MM.1S (cell line): ENCODE data around the gene MZB1.

Source experiments
- DNase-seq: peaks from one replicate; pipeline ENCODE4 v3.0.0-alpha.2; 2015
- H2AFZ ChIP-seq: fragments of 300-600 bp; sonication (generic); 2 replicates; pipeline ENCODE4 v1.6.0; 2016; ENCODE audit warnings: antibody characterized with exemption, low read length
- H3F3A ChIP-seq: fragments of 300-600 bp; sonication (generic); 2 replicates; pipeline ENCODE4 v1.6.1; 2016; ENCODE audit warnings: mild to moderate bottlenecking, antibody characterized with exemption, low read length, moderate library complexity, mixed read lengths; ENCODE audit not compliant: insufficient read depth
- H3K27ac ChIP-seq: fragments of 300-600 bp; sonication (generic); 2 replicates; pipeline ENCODE4 v1.5.1; 2016; ENCODE audit warnings: mild to moderate bottlenecking, low read length
- H3K27me3 ChIP-seq: fragments of 300-600 bp; sonication (generic); replicated peaks from 2 replicates; pipeline ENCODE4 v1.6.0; 2016; ENCODE audit warnings: low read length; ENCODE audit not compliant: insufficient read depth
- H3K36me3 ChIP-seq: fragments of 300-600 bp; sonication (generic); replicated peaks from 2 replicates; pipeline ENCODE4 v1.6.1; 2016; ENCODE audit warnings: mild to moderate bottlenecking, low read length, mixed read lengths; ENCODE audit not compliant: insufficient read depth
- H3K4me1 ChIP-seq: fragments of 300-600 bp; sonication (generic); 2 replicates; pipeline ENCODE4 v1.6.1; 2016; ENCODE audit warnings: low read length, mixed read lengths
- H3K4me2 ChIP-seq: fragments of 300-600 bp; sonication (generic); 2 replicates; pipeline ENCODE4 v1.6.0; 2016; ENCODE audit warnings: low read depth, low read length
- H3K4me3 ChIP-seq: fragments of 300-600 bp; sonication (generic); 2 replicates; pipeline ENCODE4 v1.5.1; 2016; ENCODE audit warnings: low read length, mixed read lengths
- H3K79me2 ChIP-seq: fragments of 300-600 bp; sonication (generic); 2 replicates; pipeline ENCODE4 v1.6.1; 2016; ENCODE audit warnings: mixed run types, low read length, mixed read lengths
- H3K9ac ChIP-seq: fragments of 300-600 bp; sonication (generic); 2 replicates; pipeline ENCODE4 v1.6.1; 2016; ENCODE audit warnings: low read length, mixed read lengths
- H3K9me2 ChIP-seq: fragments of 300-600 bp; sonication (generic); replicated peaks from 2 replicates; pipeline ENCODE4 v1.6.1; 2016; ENCODE audit warnings: mild to moderate bottlenecking, low read length, mixed read lengths; ENCODE audit not compliant: insufficient read depth
- H3K9me3 ChIP-seq: fragments of 300-600 bp; sonication (generic); replicated peaks from 2 replicates; pipeline ENCODE4 v1.6.1; 2016; ENCODE audit warnings: mild to moderate bottlenecking, low read length, mixed read lengths; ENCODE audit not compliant: insufficient read depth
- H4K20me1 ChIP-seq: fragments of 300-600 bp; sonication (generic); 2 replicates; pipeline ENCODE4 v1.6.1; 2016; ENCODE audit warnings: mild to moderate bottlenecking, low read length, moderate library complexity, mixed read lengths; ENCODE audit not compliant: insufficient read depth
- EZH2 ChIP-seq: fragments of 300-600 bp; sonication (generic); optimal IDR thresholded peaks from 2 replicates; pipeline ENCODE3; 2017; ENCODE audit warnings: low read depth, mild to moderate bottlenecking, antibody characterized with exemption, low read length, mixed read lengths
- EZH2phosphoT487 ChIP-seq: fragments of 300-600 bp; sonication (generic); IDR thresholded peaks from 2 replicates; pipeline ENCODE4 v1.6.1; 2018; ENCODE audit warnings: antibody characterized with exemption, low read length
- TF ChIP-seq, protein P1 (sequence below): fragments of 300-600 bp; sonication (generic); IDR thresholded peaks from 2 replicates; pipeline ENCODE4 v1.5.1; 2016; ENCODE audit warnings: antibody characterized with exemption, low read length, mixed read lengths

Gene MZB1

DNA sequence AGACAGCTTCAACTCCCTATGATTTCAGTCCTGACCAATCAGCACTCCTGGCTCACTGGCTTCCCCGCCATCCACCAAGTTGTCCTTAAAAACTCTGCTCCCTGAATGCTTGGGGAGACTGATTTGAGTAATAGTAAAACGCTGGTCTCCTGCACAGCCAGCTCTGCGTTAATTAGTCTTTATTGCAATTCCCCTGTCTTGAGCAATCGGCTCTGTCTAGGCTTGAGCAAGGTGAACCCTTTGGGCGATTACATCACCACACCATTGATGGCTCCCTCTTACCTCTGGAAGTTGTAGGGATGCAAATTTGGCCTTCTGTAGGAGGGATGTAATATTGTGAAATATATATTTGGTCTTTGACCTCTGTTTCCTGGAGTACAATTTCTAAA, 3.7 kb downstream of the MZB1 start:
- peak overlapping the region; percentile 98 for H3K27ac ChIP-seq
- peak overlapping the region; percentile 98 for H3K4me2 ChIP-seq
- H3K4me3 ChIP-seq = peak overlapping the region; percentile 20; the same call in 1 of the 2 replicates
- TF ChIP-seq EZH2phosphoT487 (no peak), EZH2 (no peak)
- no peaks in the 10 kb centered on the region for H4K20me1 ChIP-seq
- peak overlapping the region; percentile 45; the same call in 1 of the 2 replicates for H3K9ac ChIP-seq
- no peaks in the 10 kb centered on the region for H3K36me3 ChIP-seq
- H3K27me3 ChIP-seq = no peaks in the 10 kb centered on the region
- no peaks in the 10 kb centered on the region for H3K9me3 ChIP-seq
- DNase-seq = no peak
- H2AFZ ChIP-seq = no peak overlapping the region
- H3K79me2 ChIP-seq = peaks cover 41% of the 10 kb centered on the region
- H3F3A ChIP-seq = peaks cover 83% of the 10 kb centered on the region
- no peaks in the 10 kb centered on the region for H3K9me2 ChIP-seq
- peaks cover 49% of the 10 kb centered on the region for H3K4me1 ChIP-seq

DNA sequence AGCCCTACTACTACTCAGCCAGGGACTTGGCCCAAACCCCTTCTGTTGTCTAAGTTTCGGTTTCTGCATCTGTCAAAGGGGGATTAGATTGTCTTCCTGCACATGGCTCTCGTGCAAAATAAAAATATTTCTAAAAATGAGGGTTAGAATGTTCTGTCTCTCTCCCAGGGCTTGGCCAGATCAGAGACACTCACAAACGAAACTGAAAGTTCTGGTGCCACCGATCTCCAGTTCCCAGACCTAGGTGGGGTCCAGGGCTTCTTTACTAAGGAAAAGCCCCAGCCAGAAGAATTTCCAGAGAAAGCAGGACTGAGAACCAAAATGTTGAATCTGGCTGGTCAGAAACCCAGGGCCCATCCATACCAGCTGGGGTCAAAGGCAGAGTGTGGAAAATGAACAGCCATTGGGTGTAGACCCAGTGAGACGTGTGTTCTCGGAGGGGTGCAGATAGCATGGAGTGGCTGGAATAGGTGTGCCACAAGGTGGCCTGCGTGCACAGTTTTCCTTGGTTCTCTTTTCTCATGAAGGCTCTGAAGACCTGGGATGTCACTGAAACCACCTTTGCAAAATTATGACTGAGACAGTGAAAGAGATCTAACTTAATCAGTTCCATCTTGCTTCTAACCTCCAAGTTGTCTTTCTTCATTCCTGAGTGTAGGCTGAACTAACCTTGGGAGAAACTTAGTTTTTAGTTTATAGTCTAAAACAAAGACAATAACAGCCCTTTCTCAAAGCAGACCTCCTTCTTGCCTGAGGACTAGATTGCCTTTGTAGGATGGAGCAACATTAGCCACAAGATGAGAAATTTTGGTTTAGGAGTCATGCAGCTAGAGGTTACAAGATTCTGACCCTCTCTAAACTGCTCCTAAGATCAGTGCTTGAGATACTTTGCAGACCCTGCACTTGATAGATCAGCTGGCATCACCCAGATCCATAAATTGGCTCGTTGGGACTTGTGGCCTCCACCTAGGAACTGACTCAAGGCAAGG, 4.4 kb downstream of the MZB1 start:
- Histone ChIP-seq H3K4me3 (peak overlapping the region; percentile 20; the same call in 1 of the 2 replicates), H3K27me3 (no peaks in the 10 kb centered on the region), H3K9me2 (no peaks in the 10 kb centered on the region), H3K4me2 (peak overlapping the region; percentile 98), H3F3A (peaks cover 76% of the 10 kb centered on the region), H2AFZ (no peak overlapping the region), H3K9ac (peak overlapping the region; percentile 45; the same call in 1 of the 2 replicates), H4K20me1 (no peaks in the 10 kb centered on the region), H3K4me1 (peaks cover 42% of the 10 kb centered on the region), H3K9me3 (no peaks in the 10 kb centered on the region), H3K79me2 (peaks cover 34% of the 10 kb centered on the region), H3K27ac (peak overlapping the region; percentile 98), H3K36me3 (no peaks in the 10 kb centered on the region)
- DNase-seq = peak; percentile 78
- no peak for TF ChIP-seq EZH2phosphoT487
- no peak for TF ChIP-seq EZH2
- TF ChIP-seq, protein P1, sequence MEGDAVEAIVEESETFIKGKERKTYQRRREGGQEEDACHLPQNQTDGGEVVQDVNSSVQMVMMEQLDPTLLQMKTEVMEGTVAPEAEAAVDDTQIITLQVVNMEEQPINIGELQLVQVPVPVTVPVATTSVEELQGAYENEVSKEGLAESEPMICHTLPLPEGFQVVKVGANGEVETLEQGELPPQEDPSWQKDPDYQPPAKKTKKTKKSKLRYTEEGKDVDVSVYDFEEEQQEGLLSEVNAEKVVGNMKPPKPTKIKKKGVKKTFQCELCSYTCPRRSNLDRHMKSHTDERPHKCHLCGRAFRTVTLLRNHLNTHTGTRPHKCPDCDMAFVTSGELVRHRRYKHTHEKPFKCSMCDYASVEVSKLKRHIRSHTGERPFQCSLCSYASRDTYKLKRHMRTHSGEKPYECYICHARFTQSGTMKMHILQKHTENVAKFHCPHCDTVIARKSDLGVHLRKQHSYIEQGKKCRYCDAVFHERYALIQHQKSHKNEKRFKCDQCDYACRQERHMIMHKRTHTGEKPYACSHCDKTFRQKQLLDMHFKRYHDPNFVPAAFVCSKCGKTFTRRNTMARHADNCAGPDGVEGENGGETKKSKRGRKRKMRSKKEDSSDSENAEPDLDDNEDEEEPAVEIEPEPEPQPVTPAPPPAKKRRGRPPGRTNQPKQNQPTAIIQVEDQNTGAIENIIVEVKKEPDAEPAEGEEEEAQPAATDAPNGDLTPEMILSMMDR = peak; percentile 48

- peak overlapping the region; percentile 45; the same call in 1 of the 2 replicates for H3K9ac ChIP-seq
- peak overlapping the region; percentile 98 for H3K27ac ChIP-seq
- no peaks in the 10 kb centered on the region for H3K9me3 ChIP-seq
- no peak overlapping the region for H2AFZ ChIP-seq
- H3K4me3 ChIP-seq = no peak overlapping the region
- peaks cover 69% of the 10 kb centered on the region for H3F3A ChIP-seq
- peaks cover 38% of the 10 kb centered on the region for H3K4me1 ChIP-seq
- H3K79me2 ChIP-seq = peaks cover 30% of the 10 kb centered on the region
- no peaks in the 10 kb centered on the region for H4K20me1 ChIP-seq
- no peaks in the 10 kb centered on the region for H3K27me3 ChIP-seq
- H3K4me2 ChIP-seq = peak overlapping the region; percentile 98; the same call in 1 of the 2 replicates
- TF ChIP-seq, protein P1 = no peak
- TF ChIP-seq EZH2 = no peak
- TF ChIP-seq EZH2phosphoT487 = no peak
- H3K9me2 ChIP-seq = no peaks in the 10 kb centered on the region
- no peak for DNase-seq
- no peaks in the 10 kb centered on the region for H3K36me3 ChIP-seq
Measured at GRCh38 chr5:139384591-139385051, 5.1 kb downstream of the MZB1 start.
